ENCODE measurements around the gene EPAS1. TPM values are rescaled to one million over a fixed set of nuclear protein-coding genes. Genes with fewer than 3 reads are reported as not detected.

The EPAS1 gene
- total RNA-seq, 1 experiment from 2014 or later: 25.8 TPM

GRCh38 chr2:46338674-46339073 lies 41.5 kb downstream of the EPAS1 start:
- no peak for DNase-seq (ENCODE audit: low read depth)

GRCh38 chr2:46339200-46339599 lies 42.0 kb downstream of the EPAS1 start:
- DNase-seq (ENCODE audit: low read depth): no peak

GRCh38 chr2:46339676-46340459 lies 42.7 kb downstream of the EPAS1 start:
- DNase-seq (ENCODE audit: low read depth): no peak

GRCh38 chr2:46340740-46341420 lies 43.7 kb downstream of the EPAS1 start:
- no peak for DNase-seq (ENCODE audit: low read depth)

GRCh38 chr2:46342566-46343315 lies 45.5 kb downstream of the EPAS1 start:
- no peak for DNase-seq (ENCODE audit: low read depth)

GRCh38 chr2:46344706-46345105 lies 47.5 kb downstream of the EPAS1 start:
- DNase-seq (ENCODE audit: low read depth): no peak

GRCh38 chr2:46345775-46346174 lies 48.6 kb downstream of the EPAS1 start:
- DNase-seq (ENCODE audit: low read depth): no peak

- DNase-seq (ENCODE audit: low read depth): no peak
Measured at GRCh38 chr2:46346719-46347118, 49.5 kb downstream of the EPAS1 start.

GRCh38 chr2:46347648-46348280 lies 50.6 kb downstream of the EPAS1 start:
- no peak for DNase-seq (ENCODE audit: low read depth)

- DNase-seq (ENCODE audit: low read depth): no peak
Measured at GRCh38 chr2:46349115-46349547, 51.9 kb downstream of the EPAS1 start.

- DNase-seq (ENCODE audit: low read depth): no peak
Measured at GRCh38 chr2:46350029-46350689, 53.0 kb downstream of the EPAS1 start.

- no peak for DNase-seq (ENCODE audit: low read depth)
Measured at GRCh38 chr2:46351098-46351749, 54.0 kb downstream of the EPAS1 start.

GRCh38 chr2:46351750-46352138 lies 54.5 kb downstream of the EPAS1 start:
- no peak for DNase-seq (ENCODE audit: low read depth)

GRCh38 chr2:46352621-46353020 lies 55.4 kb downstream of the EPAS1 start:
- DNase-seq (ENCODE audit: low read depth): no peak

GRCh38 chr2:46353509-46353908 lies 56.3 kb downstream of the EPAS1 start:
- DNase-seq (ENCODE audit: low read depth): no peak

GRCh38 chr2:46355756-46356155 lies 58.5 kb downstream of the EPAS1 start:
- no peak for DNase-seq (ENCODE audit: low read depth)

- no peak for DNase-seq (ENCODE audit: low read depth)
Measured at GRCh38 chr2:46356991-46357390, 59.8 kb downstream of the EPAS1 start.

- DNase-seq (ENCODE audit: low read depth): no peak
Measured at GRCh38 chr2:46358713-46359112, 61.5 kb downstream of the EPAS1 start.

GRCh38 chr2:46360303-46360702 lies 63.1 kb downstream of the EPAS1 start:
- no peak for DNase-seq (ENCODE audit: low read depth)

- DNase-seq (ENCODE audit: low read depth): no peak
Measured at GRCh38 chr2:46361920-46362666, 64.9 kb downstream of the EPAS1 start.

Data from HT1080 (cell line).